IMR-90 (cell line): ENCODE results near the gene ANO4. TPM values are rescaled to one million over a fixed set of nuclear protein-coding genes. Genes with fewer than 3 reads are reported as not detected.

Experiments used
- ATAC-seq: fragments of 200-7000 bp; cut with Tn5 transposase; 2 replicates; pipeline ENCODE4 v1.9.1; 2020; ENCODE audit warnings: low read depth, mild to moderate bottlenecking, moderate library complexity
- BruUV-seq: library from RNA; stranded (reverse); fragments of 400-500 nt; replicated peaks from 2 replicates; lab custom pipeline; 2021; lab: Mats Ljungman, UMichigan
- CTCF ChIA-PET: fragments of 300-600 bp; formaldehyde crosslinking; extraction: SDS; loops from one replicate; lab custom pipeline; 2021; ENCODE audit warnings: antibody characterized with exemption; lab: Yijun Ruan, JAX
- POLR2A ChIA-PET: fragments of 300-600 bp; sonication (Branson Sonifier 250); formaldehyde crosslinking; loops from one replicate; lab custom pipeline; 2022; ENCODE audit warnings: antibody characterized with exemption; ENCODE audit not compliant: unreplicated experiment; lab: Charles Lee
- DNase-seq: peaks from one replicate; pipeline ENCODE4 v3.0.0; 2013
- H2AFZ ChIP-seq: replicated peaks from 2 replicates; pipeline ENCODE3; 2013; ENCODE audit warnings: low read length, mild to moderate bottlenecking; ENCODE audit not compliant: poor library complexity
- H2AK5ac ChIP-seq: 2 replicates; pipeline ENCODE4 v1.6.1; 2013; ENCODE audit warnings: low read depth, low read length, inconsistent platforms
- H2AK9ac ChIP-seq: replicated peaks from 2 replicates; pipeline ENCODE3; 2013; ENCODE audit warnings: mild to moderate bottlenecking, low read depth, low read length, moderate library complexity; ENCODE audit not compliant: poor library complexity
- H2BK120ac ChIP-seq: 2 replicates; pipeline ENCODE4 v1.6.1; 2013; ENCODE audit warnings: low read depth, low read length, inconsistent platforms
- H2BK15ac ChIP-seq: 3 replicates; pipeline ENCODE4 v1.6.1; 2013; ENCODE audit warnings: low read depth, low read length, inconsistent platforms
- H2BK20ac ChIP-seq: 2 replicates; pipeline ENCODE4 v1.6.1; 2013; ENCODE audit warnings: low read depth, mild to moderate bottlenecking, inconsistent platforms, low read length, moderate library complexity
- H2BK5ac ChIP-seq: 2 replicates; pipeline ENCODE4 v1.6.1; 2013; ENCODE audit warnings: mild to moderate bottlenecking, low read depth, low read length, inconsistent platforms; ENCODE audit not compliant: poor library complexity, severe bottlenecking
- H3K14ac ChIP-seq: replicated peaks from 2 replicates; pipeline ENCODE4 v1.6.1; 2013; ENCODE audit warnings: low read depth, low read length, inconsistent platforms
- H3K18ac ChIP-seq: 2 replicates; pipeline ENCODE4 v1.6.1; 2013; ENCODE audit warnings: low read depth, low read length, control low read depth
- H3K23ac ChIP-seq: 2 replicates; pipeline ENCODE4 v1.6.1; 2013; ENCODE audit warnings: low read depth, low read length, inconsistent platforms
- H3K27ac ChIP-seq: 2 replicates; pipeline ENCODE4 v1.5.1; 2013; ENCODE audit warnings: mild to moderate bottlenecking, control low read depth, low read length; ENCODE audit not compliant: insufficient read depth
- H3K27me3 ChIP-seq: 2 replicates; pipeline ENCODE4 v1.6.1; 2013; ENCODE audit warnings: low read length; ENCODE audit not compliant: control insufficient read depth, insufficient read depth
- H3K36me3 ChIP-seq: 2 replicates; pipeline ENCODE4 v1.6.1; 2013; ENCODE audit warnings: low read length, mixed read lengths; ENCODE audit not compliant: control insufficient read depth, insufficient read depth
- H3K4ac ChIP-seq: 2 replicates; pipeline ENCODE4 v1.6.1; 2013; ENCODE audit warnings: low read depth, low read length, inconsistent platforms
- H3K4me1 ChIP-seq: 2 replicates; pipeline ENCODE4 v1.6.1; 2013; ENCODE audit warnings: low read length, mixed read lengths; ENCODE audit not compliant: control insufficient read depth, insufficient read depth
- H3K4me2 ChIP-seq: 2 replicates; pipeline ENCODE4 v1.6.1; 2013; ENCODE audit warnings: low read depth, mild to moderate bottlenecking, control low read depth, low read length, moderate library complexity
- H3K4me3 ChIP-seq: 2 replicates; pipeline ENCODE4 v1.5.1; 2013; ENCODE audit warnings: low read depth, mild to moderate bottlenecking, control low read depth, low read length, moderate library complexity; ENCODE audit not compliant: insufficient read depth
- H3K56ac ChIP-seq: 2 replicates; pipeline ENCODE4 v1.6.1; 2013; ENCODE audit warnings: low read length, inconsistent platforms; ENCODE audit not compliant: insufficient read depth; ENCODE audit errors: extremely low read depth
- H3K79me1 ChIP-seq, 2 experiments: 2 replicates each; pipeline ENCODE4 v1.6.1; 2013; ENCODE audit warnings: low read length in 2 of 2, inconsistent platforms in 1 of 2, low read depth in 1 of 2
- H3K9ac ChIP-seq: 2 replicates; pipeline ENCODE4 v1.6.1; 2013; ENCODE audit warnings: low read depth, low read length, control low read depth
- H3K9me1 ChIP-seq: 2 replicates; pipeline ENCODE4 v1.6.1; 2013; ENCODE audit warnings: low read length, inconsistent platforms; ENCODE audit not compliant: insufficient read depth
- H3K9me3 ChIP-seq: 2 replicates; pipeline ENCODE4 v1.6.1; 2013; ENCODE audit warnings: low read length; ENCODE audit not compliant: control insufficient read depth, insufficient read depth
- H4K20me1 ChIP-seq: 2 replicates; pipeline ENCODE4 v1.6.1; 2013; ENCODE audit warnings: low read length, inconsistent platforms; ENCODE audit not compliant: insufficient read depth
- H4K5ac ChIP-seq: 2 replicates; pipeline ENCODE4 v1.6.1; 2013; ENCODE audit warnings: mild to moderate bottlenecking, low read depth, low read length, control low read depth
- H4K8ac ChIP-seq, 2 experiments: 2 replicates each; pipeline ENCODE4 v1.6.1; 2013; ENCODE audit warnings: low read depth in 2 of 2, low read length in 2 of 2, control low read depth in 1 of 2, inconsistent platforms in 1 of 2
- H4K91ac ChIP-seq: 2 replicates; pipeline ENCODE4 v1.6.1; 2013; ENCODE audit warnings: low read depth, low read length, inconsistent platforms; ENCODE audit not compliant: insufficient read depth
- BHLHE40 ChIP-seq: fragments of 150-350 bp; IDR thresholded peaks from 2 replicates; pipeline ENCODE4 v1.6.1; 2016; ENCODE audit warnings: mild to moderate bottlenecking, low read depth, low read length
- CEBPB ChIP-seq: IDR thresholded peaks from 2 replicates; pipeline ENCODE4 v1.6.1; 2012; ENCODE audit warnings: low read depth, low read length, improper control_type of control experiment
- CHD1 ChIP-seq: IDR thresholded peaks from 2 replicates; pipeline ENCODE4 v1.6.1; 2012; ENCODE audit warnings: low read depth, low read length, improper control_type of control experiment
- MXI1 ChIP-seq: IDR thresholded peaks from 2 replicates; pipeline ENCODE4 v1.6.1; 2012; ENCODE audit warnings: low read depth, mild to moderate bottlenecking, low read length, moderate library complexity, borderline replicate concordance
- POLR2A ChIP-seq: IDR thresholded peaks from 2 replicates; pipeline ENCODE4 v1.6.1; 2012; ENCODE audit warnings: mild to moderate bottlenecking, low read depth, low read length
- RAD21 ChIP-seq: IDR thresholded peaks from 2 replicates; pipeline ENCODE4 v1.6.1; 2012; ENCODE audit warnings: low read length, improper control_type of control experiment
- RCOR1 ChIP-seq: IDR thresholded peaks from 2 replicates; pipeline ENCODE4 v1.6.1; 2012; ENCODE audit warnings: mild to moderate bottlenecking, low read length, improper control_type of control experiment; ENCODE audit not compliant: insufficient replicate concordance
- RFX5 ChIP-seq: IDR thresholded peaks from 2 replicates; pipeline ENCODE4 v1.8.0; 2012; ENCODE audit warnings: low read depth, mild to moderate bottlenecking, low read length, moderate library complexity
- WGBS, 2 experiments: methylation state at CpG; one replicate each; pipeline versions ENCODE4 v1.1.5 to v1.1.7; 2013; ENCODE audit warnings: missing lambda C conversion rate in 2 of 2; ENCODE audit not compliant: insufficient read length in 1 of 2; ENCODE audit errors: extremely low coverage in 2 of 2; 5-methylcytosine and 5-hydroxymethylcytosine counted together
- dilution Hi-C: fragments of 300-500 bp; cut with HindIII; formaldehyde crosslinking; loops from one replicate; pipeline ENCODE4 v1.14.3; 2018; ENCODE audit warnings: low sequenced_read_pairs; ENCODE audit not compliant: unreplicated experiment
- in situ Hi-C: fragments of 300-500 bp; cut with MboI; formaldehyde crosslinking; loops from 3 replicates; pipeline ENCODE4 v1.14.3; 2019; ENCODE audit warnings: low sequenced_read_pairs, inconsistent platforms, mixed read lengths
- intact Hi-C: fragments of 100-400 bp; cut with micrococcal nuclease; formaldehyde crosslinking; loops from 2 replicates; pipeline ENCODE4 v1.10.0; 2022
- polyA plus RNA-seq, 3 experiments: library from polyadenylated mRNA; depleted of rRNA; stranded (reverse); fragments of >200 nt; gene quantifications; 2 replicates each; pipeline ENCODE4 v1.2.3, GENCODE V29; 2012; ENCODE audit warnings: low replicate concordance in 1 of 3
- total RNA-seq: library from RNA; depleted of rRNA; stranded (reverse); fragments of >200 nt; gene quantifications from 2 replicates; pipeline ENCODE4 v1.2.3, GENCODE V29; 2012
- TF ChIP-seq, protein P1 (sequence below): fragments of 150-350 bp; IDR thresholded peaks from 2 replicates; pipeline ENCODE4 v1.6.1; 2016; ENCODE audit warnings: low read depth, mild to moderate bottlenecking, low read length, moderate library complexity, borderline replicate concordance
- TF ChIP-seq, protein P2 (sequence below): fragments of 150-350 bp; IDR thresholded peaks from 2 replicates; pipeline ENCODE4 v1.6.1; 2017; ENCODE audit warnings: mild to moderate bottlenecking, antibody characterized with exemption, low read length, low read depth

ANO4 gene
- total and polyA plus RNA-seq, 2 of the 4 experiments (the other 2 are of a cell fraction), result 4.7 to 10.2 TPM

DNA sequence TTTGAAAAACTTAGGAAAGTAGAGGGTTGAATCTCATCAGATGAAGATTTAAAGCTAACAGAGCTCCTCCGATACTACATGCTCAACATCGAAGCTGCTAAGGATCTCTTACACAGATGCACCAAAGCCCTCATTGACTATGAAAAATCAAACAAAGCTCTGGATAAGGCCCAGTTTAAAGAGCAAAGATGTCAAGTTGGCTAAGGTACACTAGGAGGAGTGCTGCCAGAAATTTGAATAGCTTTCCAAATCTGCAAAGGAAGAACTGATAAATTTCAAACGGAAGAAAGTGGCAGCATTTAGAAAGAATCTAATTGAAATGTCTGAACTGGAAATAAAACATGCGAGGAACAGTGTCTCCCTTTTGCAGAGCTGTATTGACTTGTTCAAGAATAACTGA lies 274.3 kb downstream of the ANO4 start:
- Histone ChIP-seq H3K4ac (no peak overlapping the region), H4K8ac (no peak overlapping the region), H3K79me1 (no peaks in the 10 kb centered on the region), H3K56ac (no peak overlapping the region), H4K91ac (no peak overlapping the region), H3K18ac (no peak overlapping the region), H2AK5ac (no peak overlapping the region), H2AK9ac (no peak overlapping the region), H3K23ac (no peak overlapping the region), H3K4me2 (no peak overlapping the region), H2BK15ac (no peak overlapping the region), H3K9ac (no peak overlapping the region), H4K20me1 (no peaks in the 10 kb centered on the region), H3K36me3 (no peaks in the 10 kb centered on the region), H2AFZ (no peak overlapping the region), H2BK120ac (no peak overlapping the region), H3K14ac (no peak overlapping the region), H2BK5ac (no peak overlapping the region), H4K5ac (no peak overlapping the region), H3K27ac (no peak overlapping the region), H3K4me1 (no peaks in the 10 kb centered on the region), H3K4me3 (no peak overlapping the region), H3K9me3 (no peaks in the 10 kb centered on the region), H3K9me1 (no peaks in the 10 kb centered on the region), H2BK20ac (no peak overlapping the region), H3K27me3 (no peaks in the 10 kb centered on the region)
- 20% methylated on average over 1 of the region's 4 CpGs; no CpG with 5 or more reads in 1 of the 2 experiments for WGBS, 2 experiments
- TF ChIP-seq CHD1, result no peak
- no peak for TF ChIP-seq RCOR1
- TF ChIP-seq BHLHE40, result no peak
- no peak for TF ChIP-seq CEBPB
- no peak for TF ChIP-seq POLR2A
- TF ChIP-seq, protein P1, sequence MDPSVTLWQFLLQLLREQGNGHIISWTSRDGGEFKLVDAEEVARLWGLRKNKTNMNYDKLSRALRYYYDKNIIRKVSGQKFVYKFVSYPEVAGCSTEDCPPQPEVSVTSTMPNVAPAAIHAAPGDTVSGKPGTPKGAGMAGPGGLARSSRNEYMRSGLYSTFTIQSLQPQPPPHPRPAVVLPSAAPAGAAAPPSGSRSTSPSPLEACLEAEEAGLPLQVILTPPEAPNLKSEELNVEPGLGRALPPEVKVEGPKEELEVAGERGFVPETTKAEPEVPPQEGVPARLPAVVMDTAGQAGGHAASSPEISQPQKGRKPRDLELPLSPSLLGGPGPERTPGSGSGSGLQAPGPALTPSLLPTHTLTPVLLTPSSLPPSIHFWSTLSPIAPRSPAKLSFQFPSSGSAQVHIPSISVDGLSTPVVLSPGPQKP, result no peak
- TF ChIP-seq, protein P2, sequence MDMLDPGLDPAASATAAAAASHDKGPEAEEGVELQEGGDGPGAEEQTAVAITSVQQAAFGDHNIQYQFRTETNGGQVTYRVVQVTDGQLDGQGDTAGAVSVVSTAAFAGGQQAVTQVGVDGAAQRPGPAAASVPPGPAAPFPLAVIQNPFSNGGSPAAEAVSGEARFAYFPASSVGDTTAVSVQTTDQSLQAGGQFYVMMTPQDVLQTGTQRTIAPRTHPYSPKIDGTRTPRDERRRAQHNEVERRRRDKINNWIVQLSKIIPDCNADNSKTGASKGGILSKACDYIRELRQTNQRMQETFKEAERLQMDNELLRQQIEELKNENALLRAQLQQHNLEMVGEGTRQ, result no peak
- no peak for TF ChIP-seq RAD21
- no peak for TF ChIP-seq MXI1
- no peak for TF ChIP-seq RFX5
- in situ Hi-C loops, result no loop called here
- dilution Hi-C loops, result no loop called here
- DNase-seq (no peak), ATAC-seq (no peak)
- intact Hi-C loops, result no loop called here
- POLR2A ChIA-PET, result no interaction called here
- CTCF ChIA-PET, result interaction anchor here (0.7 kb wide), 1 partner anchor 22 kb away, joined by 3 read pairs; no protein-coding TSS in a partner anchor
- no TSS peak for BruUV-seq
